SH-SY5Y (cell line): ENCODE measurements around the gene DDX20.

Experiments used
- GATA2 ChIP-seq: IDR thresholded peaks from 2 replicates; pipeline ENCODE4 v1.6.1; 2011; ENCODE audit warnings: mild to moderate bottlenecking, low read depth, low read length
- GATA3 ChIP-seq: IDR thresholded peaks from 2 replicates; pipeline ENCODE4 v1.6.1; 2011; ENCODE audit warnings: low read depth, mild to moderate bottlenecking, low read length, moderate library complexity

DNA sequence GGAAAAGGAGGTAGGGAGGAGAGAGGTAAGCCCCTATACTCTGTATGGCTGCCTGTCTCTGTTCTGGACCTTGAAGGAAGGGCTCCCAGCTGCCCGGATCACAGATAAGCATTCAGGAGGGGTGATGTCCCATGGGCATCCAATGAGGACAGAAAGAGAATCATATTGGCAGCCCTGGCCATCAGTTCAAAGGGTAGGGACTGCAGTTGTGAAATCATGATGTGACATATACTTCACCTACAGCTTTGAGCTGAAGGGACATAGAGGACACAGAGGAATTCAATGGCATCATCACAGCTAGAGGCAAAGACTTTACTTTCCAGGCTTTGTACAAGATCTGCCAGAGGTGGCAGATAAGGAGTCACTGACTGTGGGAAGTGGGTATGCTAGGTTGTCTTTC, 21.6 kb downstream of the DDX20 start:
- TF ChIP-seq GATA2 (no peak), GATA3 (no peak)
